GM12892 (cell line): ENCODE data around the gene KCNA5.

Experiments used
- POLR2A ChIP-seq: IDR thresholded peaks from 2 replicates; pipeline ENCODE4 v1.6.1; 2011; ENCODE audit warnings: low read depth, low read length, control low read depth
- TAF1 ChIP-seq: IDR thresholded peaks from 2 replicates; pipeline ENCODE4 v1.6.1; 2011; ENCODE audit warnings: low read depth, mild to moderate bottlenecking, control low read depth, low read length, borderline replicate concordance

DNA sequence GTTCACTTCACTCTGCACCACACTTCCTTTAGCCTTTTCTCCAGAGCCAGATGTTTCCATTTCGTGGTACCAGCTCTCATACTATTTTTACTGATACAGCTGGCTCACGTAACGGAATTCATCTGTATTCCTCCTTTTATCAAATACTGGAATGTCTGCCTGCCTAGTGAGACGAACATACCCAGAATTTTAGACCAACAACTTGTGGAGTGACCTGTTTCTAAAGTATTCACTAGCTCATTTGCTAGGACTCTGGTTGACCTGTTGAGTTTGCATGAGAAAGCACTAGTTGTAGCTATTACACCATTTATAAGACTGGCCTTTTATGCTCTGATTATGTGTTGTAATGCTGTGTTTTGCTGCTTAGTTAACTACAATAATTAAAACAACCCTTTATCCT is 22.6 kb downstream of the KCNA5 start:
- no peak for TF ChIP-seq POLR2A
- TF ChIP-seq TAF1, result no peak
